GM19463 (cell line): Measurements from ENCODE around the gene RNF214.

ENCODE experiments used
- ATAC-seq: cut with Tn5 transposase; IDR thresholded peaks from one replicate; pipeline ENCODE4 v1.9.1; 2021; ENCODE audit warnings: mild to moderate bottlenecking, moderate library complexity; ENCODE audit not compliant: unreplicated experiment

The RNF214 gene

DNA sequence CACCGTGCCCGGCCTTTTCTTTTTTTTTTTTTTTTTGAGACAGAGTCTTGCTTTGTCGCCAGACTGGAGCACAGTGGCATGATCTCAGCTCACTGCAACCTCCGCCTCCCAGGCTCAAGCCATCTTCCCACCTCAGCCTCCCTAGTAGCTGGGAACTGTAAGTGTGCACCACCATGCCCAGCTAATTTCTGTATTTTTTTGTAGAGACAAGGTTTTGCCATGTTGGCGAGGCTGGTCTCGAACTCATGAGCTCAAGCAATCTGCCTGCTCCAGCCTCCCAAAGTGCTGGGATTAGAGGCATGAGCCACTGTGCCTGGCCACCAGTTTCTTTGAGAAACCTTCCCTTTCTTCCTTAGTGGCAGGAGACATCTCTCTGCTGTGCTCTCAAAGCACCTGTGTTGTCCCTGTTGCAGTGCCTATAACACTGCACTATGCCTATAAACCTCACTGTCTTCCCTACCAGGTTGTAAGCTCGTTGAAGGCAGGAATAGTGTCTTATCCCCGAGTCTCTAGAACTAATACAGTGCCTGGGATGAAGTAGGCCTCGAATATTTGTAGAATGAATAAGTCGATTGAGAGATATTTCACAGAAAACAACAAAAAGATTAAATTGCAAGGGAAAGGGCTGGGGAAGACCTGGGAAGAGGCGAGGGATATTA is 19.6 kb upstream of the RNF214 start:
- no peak for ATAC-seq

DNA sequence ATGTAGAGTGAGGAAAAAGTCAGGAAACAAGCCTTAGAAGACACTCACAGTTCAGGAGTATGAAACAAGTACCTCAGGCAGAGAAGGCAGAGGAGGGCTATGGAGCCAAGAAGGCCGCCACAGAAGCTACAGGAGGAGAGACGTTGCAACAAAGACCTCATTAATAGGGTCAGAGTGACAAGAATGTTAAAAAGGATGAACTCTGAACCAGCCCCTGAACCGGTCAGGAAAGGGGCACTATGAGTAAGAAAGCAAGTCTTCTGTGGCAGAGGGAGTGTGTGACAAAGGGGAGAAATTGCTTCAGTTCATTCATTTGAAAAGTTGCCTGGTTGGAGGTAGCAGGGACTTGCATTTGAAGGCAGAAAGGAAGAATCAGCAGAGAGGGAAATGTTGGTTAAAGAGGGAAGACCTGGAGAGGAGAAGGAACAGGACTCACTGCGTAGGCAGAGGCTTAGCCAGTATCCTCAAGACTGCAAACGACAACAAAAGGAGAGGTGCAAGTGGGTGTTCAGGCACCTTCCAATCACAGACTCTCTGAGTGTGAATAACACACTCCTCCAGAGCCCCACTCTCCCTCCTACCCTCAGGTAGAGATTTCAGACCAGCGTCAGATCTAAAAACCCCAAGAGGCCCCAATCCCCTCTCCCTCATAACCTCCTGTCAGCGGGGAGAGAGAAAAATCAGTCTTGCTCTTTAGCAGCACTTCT is 17.9 kb upstream of the RNF214 start:
- no peak for ATAC-seq

DNA sequence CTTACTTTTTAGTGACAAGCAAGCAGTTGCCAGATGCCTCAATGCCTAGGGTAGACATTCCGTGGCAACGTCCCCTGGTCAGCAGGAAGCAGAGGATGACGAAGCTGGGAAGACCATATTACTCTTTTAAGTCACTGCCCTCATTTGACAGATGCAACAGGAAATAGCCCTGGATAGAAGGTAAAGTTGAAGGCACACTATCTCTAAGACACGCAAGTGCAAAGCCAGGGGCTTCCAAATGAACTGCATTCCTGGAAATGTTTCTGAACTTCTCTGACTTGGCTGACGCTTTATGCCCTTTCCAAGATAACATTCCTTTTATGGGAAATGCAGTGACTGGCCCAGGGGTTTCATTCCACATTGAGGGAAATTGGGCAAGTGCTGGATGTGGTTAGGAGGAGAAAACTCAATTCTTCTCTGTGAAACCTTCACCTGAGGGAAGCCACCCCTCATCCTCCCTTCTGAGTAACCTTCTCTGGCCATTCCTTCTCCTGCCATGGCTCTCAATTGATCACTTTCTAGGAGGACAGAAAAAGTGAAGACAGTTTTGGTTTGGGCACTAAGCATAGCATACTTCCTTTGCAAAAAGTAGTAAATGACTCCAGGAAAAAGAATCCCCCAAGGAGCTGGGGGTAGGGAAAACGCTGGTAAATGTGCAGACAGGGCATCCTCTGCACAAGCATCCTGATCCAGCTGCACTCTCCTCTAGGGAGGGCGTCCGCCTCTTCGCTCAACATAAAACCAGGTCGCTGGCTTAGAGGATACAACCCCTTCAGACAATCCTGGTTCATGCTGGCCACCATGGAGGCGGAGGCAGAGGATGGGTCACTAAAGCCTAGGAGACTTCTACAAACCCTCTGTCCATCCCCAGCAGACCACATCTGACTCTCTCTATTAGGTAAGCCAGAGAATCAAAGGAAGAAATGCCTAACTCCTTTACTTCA is 15.1 kb upstream of the RNF214 start:
- no peak for ATAC-seq

DNA sequence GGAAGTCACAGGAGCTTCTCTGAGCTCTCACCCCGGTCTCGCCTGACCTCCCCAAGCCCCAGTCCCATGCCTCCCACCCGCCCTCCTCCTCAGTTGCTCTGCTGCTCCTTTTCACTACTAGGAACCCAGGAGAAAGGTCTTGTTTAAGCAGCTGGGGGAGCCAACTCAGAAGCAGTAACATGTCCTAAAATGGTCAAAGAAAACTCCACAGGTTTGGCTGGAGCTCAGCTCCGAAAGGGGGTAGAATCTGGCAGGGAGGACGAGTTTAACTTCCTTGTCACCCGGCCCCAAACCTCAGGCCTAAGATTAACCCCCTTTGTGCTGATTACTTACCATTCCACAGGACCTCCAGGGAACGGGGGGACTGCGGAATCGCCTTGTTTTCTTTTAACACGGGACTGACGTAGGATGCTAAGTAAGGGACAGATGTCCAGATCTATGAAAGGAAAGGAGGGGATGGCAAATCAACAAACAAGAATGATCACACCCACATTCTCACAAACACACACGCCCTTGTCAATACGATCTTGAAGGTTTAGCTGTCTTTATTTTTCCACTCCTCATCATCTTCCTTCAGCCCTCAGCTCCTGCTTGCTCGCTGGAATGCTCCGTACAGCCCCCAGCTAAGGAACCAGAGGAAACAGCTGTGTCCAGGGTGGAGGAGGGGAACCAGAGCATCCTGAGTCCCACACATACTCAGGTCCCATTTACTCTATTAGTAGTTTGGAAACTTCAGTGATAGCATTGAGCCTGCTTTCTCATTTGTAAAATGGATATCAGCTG is 14.1 kb upstream of the RNF214 start:
- no peak for ATAC-seq

GRCh38 chr11:117219001-117219400 is 13.5 kb upstream of the RNF214 start:
- ATAC-seq, result no peak

DNA sequence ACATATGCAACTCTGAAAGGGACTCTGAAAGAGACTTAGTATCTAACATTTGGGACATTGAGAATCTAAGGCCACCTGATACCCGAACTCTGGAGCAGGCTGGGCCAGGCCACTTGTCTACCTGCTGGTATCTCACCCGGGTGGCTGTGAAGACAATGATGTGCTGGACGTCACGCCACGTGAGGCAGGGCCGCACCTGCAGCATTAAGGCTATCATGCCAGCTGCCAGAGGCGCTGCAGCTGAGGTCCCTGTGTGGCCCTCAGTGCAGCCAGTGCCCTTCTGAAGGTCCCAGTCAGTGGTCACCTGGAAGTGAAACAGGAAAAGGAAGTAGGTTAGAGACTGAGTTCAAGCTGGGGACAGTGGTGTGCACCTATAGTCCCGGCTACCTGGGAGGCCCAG is 13.0 kb upstream of the RNF214 start:
- ATAC-seq, result no peak

- ATAC-seq, result no peak
Observed at GRCh38 chr11:117219995-117220394, 12.5 kb upstream of the RNF214 start.

DNA sequence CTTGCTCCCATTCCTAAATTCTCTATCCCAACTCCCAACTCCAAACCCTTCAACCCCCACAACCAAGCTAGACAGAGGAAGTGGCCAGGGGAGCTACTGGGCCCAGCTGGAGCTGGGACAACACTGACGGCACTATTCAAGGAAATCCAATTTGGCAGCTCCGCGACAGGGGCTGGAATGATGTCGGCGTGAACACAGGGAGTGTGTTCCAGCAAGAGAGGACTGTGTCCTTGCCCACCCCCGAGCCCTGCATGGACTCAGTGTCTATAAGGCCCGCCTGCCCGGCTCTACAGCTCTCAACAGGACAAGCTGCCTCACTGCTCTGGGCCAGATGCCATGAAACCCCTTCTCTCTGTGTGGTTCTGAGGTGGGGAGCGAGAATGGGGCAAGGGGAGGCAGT is 11.9 kb upstream of the RNF214 start:
- ATAC-seq, result no peak

GRCh38 chr11:117220999-117221774 is 11.3 kb upstream of the RNF214 start:
- no peak for ATAC-seq

- ATAC-seq, result no peak
Observed at GRCh38 chr11:117221775-117222517, 10.5 kb upstream of the RNF214 start.

- no peak for ATAC-seq
Observed at GRCh38 chr11:117222991-117223740, 9.3 kb upstream of the RNF214 start.

DNA sequence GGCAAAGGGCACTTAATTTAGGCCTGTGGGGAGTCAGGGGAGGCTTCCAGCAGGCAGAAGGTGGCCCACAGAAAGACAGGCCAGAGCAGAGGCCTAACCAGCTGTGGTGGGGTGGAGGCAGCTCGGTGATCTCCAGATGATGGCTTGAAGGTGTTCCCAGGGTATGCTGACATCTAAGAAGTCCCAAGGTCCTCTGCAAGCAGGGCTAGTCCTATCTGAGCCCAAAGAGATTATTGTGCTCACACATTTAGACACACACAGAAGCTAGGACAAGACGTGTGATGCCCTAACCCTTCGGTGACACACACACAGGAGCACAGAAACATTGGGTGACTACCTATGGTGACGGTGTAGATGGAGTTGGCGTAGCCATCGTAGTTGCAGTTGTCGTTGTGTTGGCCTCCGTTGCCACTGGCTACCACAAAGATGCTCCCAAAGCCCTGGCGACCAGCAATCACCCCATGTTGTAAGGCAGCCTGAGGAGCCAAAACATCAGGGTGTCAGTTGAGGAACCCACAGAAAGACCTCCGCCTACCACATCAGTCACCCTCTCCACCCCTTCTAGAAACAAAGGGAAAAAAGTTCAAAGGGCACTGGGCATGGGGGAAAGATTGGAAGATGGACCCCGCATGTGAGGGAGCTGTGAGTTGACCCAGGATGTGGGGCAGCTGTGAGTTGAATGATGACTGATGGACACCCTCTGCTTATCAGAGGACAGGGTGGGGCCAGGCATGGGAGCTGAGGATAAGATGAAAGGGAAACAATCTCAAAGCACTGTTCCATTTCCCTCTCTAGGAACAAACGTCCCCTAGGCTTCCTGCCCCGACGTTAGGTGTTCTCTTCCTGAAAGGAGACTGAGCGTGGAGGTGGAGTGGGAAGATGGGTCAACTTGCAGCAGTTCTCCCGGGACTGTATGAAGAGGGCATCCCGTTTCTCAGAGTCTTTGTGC is 8.5 kb upstream of the RNF214 start:
- ATAC-seq, result no peak

GRCh38 chr11:117225553-117226170 is 6.8 kb upstream of the RNF214 start:
- ATAC-seq, result no peak

- ATAC-seq, result no peak
Observed at GRCh38 chr11:117226388-117227385, 5.8 kb upstream of the RNF214 start.

GRCh38 chr11:117228091-117228490 is 4.4 kb upstream of the RNF214 start:
- no peak for ATAC-seq

DNA sequence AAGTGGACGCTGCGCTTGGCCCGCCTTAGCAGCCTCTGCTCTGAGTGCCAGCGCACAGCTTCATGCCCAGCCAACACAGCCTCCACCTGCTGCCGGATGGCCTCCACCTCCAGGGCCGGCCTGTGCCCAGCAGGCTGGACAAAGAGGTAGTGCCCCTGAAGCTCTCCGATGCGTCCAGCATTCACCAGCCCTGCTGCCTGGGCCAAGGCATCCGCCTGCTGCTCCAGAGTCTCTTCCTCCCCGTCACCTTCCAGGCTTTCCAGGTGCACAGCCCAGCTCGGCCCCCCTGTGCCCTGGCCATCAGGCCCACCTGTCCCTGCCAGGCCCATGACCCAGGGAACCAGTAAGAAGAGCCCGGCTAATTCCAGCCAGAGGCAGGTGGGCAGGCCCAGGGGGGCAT is 3.1 kb upstream of the RNF214 start:
- ATAC-seq, result no peak
